ENCODE results near the gene DOHH. TPM values are rescaled to one million over a fixed set of nuclear protein-coding genes. Genes with fewer than 3 reads are reported as not detected.

Gene DOHH
- total and polyA plus RNA-seq, 4 donors, result 1.4 to 12.0 (median 9.2) TPM

GRCh38 chr19:3528539-3529211 is 28.2 kb upstream of the DOHH start:
- H3K27ac ChIP-seq (ENCODE audit: low read depth in 1 of 2, low read length in 2 of 2), result no peak overlapping the region
- H3K9me3 ChIP-seq (ENCODE audit: control insufficient read depth in 4 of 4, low read length in 3 of 4), result no peaks in the 10 kb centered on the region
- H3K4me3 ChIP-seq (ENCODE audit: low read depth in 1 of 3, low read length in 3 of 3), result no peak overlapping the region
- peaks cover 12 to 68% (median 30%) of the 10 kb centered on the region in 4 donors for H3K36me3 ChIP-seq (ENCODE audit: control insufficient read depth in 4 of 4, insufficient read depth in 3 of 4, low read depth in 1 of 4, low read length in 3 of 4)
- TF ChIP-seq FOXA2 (IDR thresholded peaks at IDR 0.05) (no peak), JUND (IDR thresholded peaks at IDR 0.05) (no peak), MAX (IDR thresholded peaks at IDR 0.05) (no peak), NR2F2 (IDR thresholded peaks at IDR 0.05) (no peak), GABPA (IDR thresholded peaks at IDR 0.05 in 1 of 2, conservative IDR thresholded peaks at IDR 0.05 in 1 of 2) (no peak), YY1 (IDR thresholded peaks at IDR 0.05) (no peak), HNF4G (IDR thresholded peaks at IDR 0.05) (no peak)
- TF ChIP-seq, protein P1, sequence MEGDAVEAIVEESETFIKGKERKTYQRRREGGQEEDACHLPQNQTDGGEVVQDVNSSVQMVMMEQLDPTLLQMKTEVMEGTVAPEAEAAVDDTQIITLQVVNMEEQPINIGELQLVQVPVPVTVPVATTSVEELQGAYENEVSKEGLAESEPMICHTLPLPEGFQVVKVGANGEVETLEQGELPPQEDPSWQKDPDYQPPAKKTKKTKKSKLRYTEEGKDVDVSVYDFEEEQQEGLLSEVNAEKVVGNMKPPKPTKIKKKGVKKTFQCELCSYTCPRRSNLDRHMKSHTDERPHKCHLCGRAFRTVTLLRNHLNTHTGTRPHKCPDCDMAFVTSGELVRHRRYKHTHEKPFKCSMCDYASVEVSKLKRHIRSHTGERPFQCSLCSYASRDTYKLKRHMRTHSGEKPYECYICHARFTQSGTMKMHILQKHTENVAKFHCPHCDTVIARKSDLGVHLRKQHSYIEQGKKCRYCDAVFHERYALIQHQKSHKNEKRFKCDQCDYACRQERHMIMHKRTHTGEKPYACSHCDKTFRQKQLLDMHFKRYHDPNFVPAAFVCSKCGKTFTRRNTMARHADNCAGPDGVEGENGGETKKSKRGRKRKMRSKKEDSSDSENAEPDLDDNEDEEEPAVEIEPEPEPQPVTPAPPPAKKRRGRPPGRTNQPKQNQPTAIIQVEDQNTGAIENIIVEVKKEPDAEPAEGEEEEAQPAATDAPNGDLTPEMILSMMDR (IDR thresholded peaks at IDR 0.05; ENCODE audit: low read depth, low read length, missing input control), result no peak
- 96% methylated on average over 20 of the region's 20 CpGs for WGBS
- peaks cover 0 to 9% (median 4%) of the 10 kb centered on the region in 4 donors for H3K4me1 ChIP-seq (ENCODE audit: control insufficient read depth in 4 of 4, insufficient read depth in 4 of 4, low read length in 3 of 4)
- no peak for DNase-seq (ENCODE audit: low spot score)
- no peaks in the 10 kb centered on the region for H3K27me3 ChIP-seq (ENCODE audit: control insufficient read depth in 4 of 4, insufficient read depth in 4 of 4, low read length in 3 of 4)
- no peak overlapping the region for H3K9ac ChIP-seq (ENCODE audit: low read depth in 1 of 2, low read length in 2 of 2)

- Histone ChIP-seq H3K9ac (ENCODE audit: low read depth in 1 of 2, low read length in 2 of 2) (no peak overlapping the region), H3K9me3 (ENCODE audit: control insufficient read depth in 4 of 4, low read length in 3 of 4) (no peaks in the 10 kb centered on the region), H3K4me3 (ENCODE audit: low read depth in 1 of 3, low read length in 3 of 3) (no peak overlapping the region), H3K36me3 (ENCODE audit: control insufficient read depth in 4 of 4, insufficient read depth in 3 of 4, low read depth in 1 of 4, low read length in 3 of 4) (peaks cover 16 to 62% (median 28%) of the 10 kb centered on the region in 4 donors), H3K27me3 (ENCODE audit: control insufficient read depth in 4 of 4, insufficient read depth in 4 of 4, low read length in 3 of 4) (no peaks in the 10 kb centered on the region), H3K27ac (ENCODE audit: low read depth in 1 of 2, low read length in 2 of 2) (no peak overlapping the region), H3K4me1 (ENCODE audit: control insufficient read depth in 4 of 4, insufficient read depth in 4 of 4, low read length in 3 of 4) (peaks cover 0 to 12% (median 7%) of the 10 kb centered on the region in 4 donors)
- DNase-seq (ENCODE audit: low spot score), result no peak
- TF ChIP-seq TAF1 (conservative IDR thresholded peaks at IDR 0.05), result no peak
- no peak for TF ChIP-seq REST (IDR thresholded peaks at IDR 0.05)
- WGBS, result 98% methylated on average over 14 of the region's 14 CpGs
Observed at GRCh38 chr19:3528080-3528479, 27.6 kb upstream of the DOHH start.

GRCh38 chr19:3527238-3527910 is 26.9 kb upstream of the DOHH start:
- Histone ChIP-seq H3K9ac (ENCODE audit: low read depth in 1 of 2, low read length in 2 of 2) (no peak overlapping the region), H3K36me3 (ENCODE audit: control insufficient read depth in 4 of 4, insufficient read depth in 3 of 4, low read depth in 1 of 4, low read length in 3 of 4) (peaks cover 16 to 55% (median 26%) of the 10 kb centered on the region in 4 donors), H3K27me3 (ENCODE audit: control insufficient read depth in 4 of 4, insufficient read depth in 4 of 4, low read length in 3 of 4) (no peaks in the 10 kb centered on the region), H3K9me3 (ENCODE audit: control insufficient read depth in 4 of 4, low read length in 3 of 4) (no peaks in the 10 kb centered on the region), H3K4me3 (ENCODE audit: low read depth in 1 of 3, low read length in 3 of 3) (no peak overlapping the region), H3K4me1 (ENCODE audit: control insufficient read depth in 4 of 4, insufficient read depth in 4 of 4, low read length in 3 of 4) (peaks cover 0 to 12% (median 8%) of the 10 kb centered on the region in 4 donors), H3K27ac (ENCODE audit: low read depth in 1 of 2, low read length in 2 of 2) (no peak overlapping the region)
- no peak for DNase-seq (ENCODE audit: low spot score)
- WGBS, result 96% methylated on average over 21 of the region's 21 CpGs
- TF ChIP-seq ATF3 (IDR thresholded peaks at IDR 0.05), result no peak
- no peak for TF ChIP-seq RAD21 (IDR thresholded peaks at IDR 0.05)
- no peak for TF ChIP-seq RXRA (IDR thresholded peaks at IDR 0.05)
- no peak for TF ChIP-seq NR2F2 (IDR thresholded peaks at IDR 0.05)
- TF ChIP-seq EGR1 (IDR thresholded peaks at IDR 0.05; ENCODE audit: low read depth in 2 of 2), result no peak
- TF ChIP-seq, protein P2, sequence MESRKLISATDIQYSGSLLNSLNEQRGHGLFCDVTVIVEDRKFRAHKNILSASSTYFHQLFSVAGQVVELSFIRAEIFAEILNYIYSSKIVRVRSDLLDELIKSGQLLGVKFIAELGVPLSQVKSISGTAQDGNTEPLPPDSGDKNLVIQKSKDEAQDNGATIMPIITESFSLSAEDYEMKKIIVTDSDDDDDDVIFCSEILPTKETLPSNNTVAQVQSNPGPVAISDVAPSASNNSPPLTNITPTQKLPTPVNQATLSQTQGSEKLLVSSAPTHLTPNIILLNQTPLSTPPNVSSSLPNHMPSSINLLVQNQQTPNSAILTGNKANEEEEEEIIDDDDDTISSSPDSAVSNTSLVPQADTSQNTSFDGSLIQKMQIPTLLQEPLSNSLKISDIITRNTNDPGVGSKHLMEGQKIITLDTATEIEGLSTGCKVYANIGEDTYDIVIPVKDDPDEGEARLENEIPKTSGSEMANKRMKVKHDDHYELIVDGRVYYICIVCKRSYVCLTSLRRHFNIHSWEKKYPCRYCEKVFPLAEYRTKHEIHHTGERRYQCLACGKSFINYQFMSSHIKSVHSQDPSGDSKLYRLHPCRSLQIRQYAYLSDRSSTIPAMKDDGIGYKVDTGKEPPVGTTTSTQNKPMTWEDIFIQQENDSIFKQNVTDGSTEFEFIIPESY (IDR thresholded peaks at IDR 0.05), result no peak
- no peak for TF ChIP-seq SP1 (IDR thresholded peaks at IDR 0.05)
- TF ChIP-seq MAX (IDR thresholded peaks at IDR 0.05), result no peak
- TF ChIP-seq FOXA2 (IDR thresholded peaks at IDR 0.05), result no peak
- TF ChIP-seq HNF4A (conservative IDR thresholded peaks at IDR 0.05), result no peak

Measured in liver (tissue), 9 donors.